GM19455 (cell line): ENCODE data around the gene NUTF2.
"Not testable (repeated sequence)": the region's sequence is repeated elsewhere in the genome, so short reads cannot be mapped to it uniquely, and the experiment has no call there.

Experiments used
- ATAC-seq: cut with Tn5 transposase; IDR thresholded peaks from one replicate; pipeline ENCODE4 v1.9.1; 2021; ENCODE audit not compliant: unreplicated experiment

Gene NUTF2

GRCh38 chr16:67837190-67837589 is 9.5 kb upstream of the NUTF2 start:
- not testable (repeated sequence) for ATAC-seq

- ATAC-seq: no peak
Measured at GRCh38 chr16:67837811-67838210, 8.9 kb upstream of the NUTF2 start.

GRCh38 chr16:67841198-67841815 is 5.4 kb upstream of the NUTF2 start:
- ATAC-seq: no peak

- peak; percentile 42 for ATAC-seq
Measured at GRCh38 chr16:67841816-67842508, 4.8 kb upstream of the NUTF2 start, which contains the start of gene THAP11. Gene THAP11, plus strand, starts transcription at chr16:67842320. Its CDS starts 235 bp downstream, at chr16:67842555.

- ATAC-seq: peak; percentile 10
Measured at GRCh38 chr16:67842509-67843342, 4.0 kb upstream of the NUTF2 start.

- no peak for ATAC-seq
Measured at GRCh38 chr16:67843343-67843765, 3.4 kb upstream of the NUTF2 start.

- no peak for ATAC-seq
Measured at GRCh38 chr16:67844497-67844896, 2.2 kb upstream of the NUTF2 start.

GRCh38 chr16:67845291-67846062 is 1.3 kb upstream of the NUTF2 start:
- no peak for ATAC-seq

- no peak for ATAC-seq
Measured at GRCh38 chr16:67846063-67846319, 742 bp upstream of the NUTF2 start.

GRCh38 chr16:67847064-67847861 is 530 bp downstream of the NUTF2 start, which contains the start of gene CENPT:
Gene CENPT, minus strand, starts transcription at chr16:67847693. Its CDS starts 13,834 bp downstream, at chr16:67833859.
- peak; percentile 35 for ATAC-seq

GRCh38 chr16:67848118-67848517 is 1.4 kb downstream of the NUTF2 start:
- no peak for ATAC-seq

GRCh38 chr16:67853670-67854069 is 6.9 kb downstream of the NUTF2 start:
- ATAC-seq: no peak

- ATAC-seq: no peak
Measured at GRCh38 chr16:67855789-67856188, 9.1 kb downstream of the NUTF2 start.

- no peak for ATAC-seq
Measured at GRCh38 chr16:67856927-67857546, 10.3 kb downstream of the NUTF2 start.

GRCh38 chr16:67857547-67858233 is 11.0 kb downstream of the NUTF2 start:
- no peak for ATAC-seq

- no peak for ATAC-seq
Measured at GRCh38 chr16:67858500-67858899, 11.8 kb downstream of the NUTF2 start.

GRCh38 chr16:67860589-67861398 is 14.1 kb downstream of the NUTF2 start:
- no peak for ATAC-seq

- ATAC-seq: no peak
Measured at GRCh38 chr16:67861877-67862276, 15.1 kb downstream of the NUTF2 start.
